GM21447 (cell line): Measurements from ENCODE around the gene PTGFRN.
"Not testable (repeated sequence)": the region's sequence is repeated elsewhere in the genome, so short reads cannot be mapped to it uniquely, and the experiment has no call there.

ENCODE experiments used
- ATAC-seq: cut with Tn5 transposase; IDR thresholded peaks from one replicate; pipeline ENCODE4 v1.9.1; 2021; ENCODE audit not compliant: unreplicated experiment

Gene PTGFRN

DNA sequence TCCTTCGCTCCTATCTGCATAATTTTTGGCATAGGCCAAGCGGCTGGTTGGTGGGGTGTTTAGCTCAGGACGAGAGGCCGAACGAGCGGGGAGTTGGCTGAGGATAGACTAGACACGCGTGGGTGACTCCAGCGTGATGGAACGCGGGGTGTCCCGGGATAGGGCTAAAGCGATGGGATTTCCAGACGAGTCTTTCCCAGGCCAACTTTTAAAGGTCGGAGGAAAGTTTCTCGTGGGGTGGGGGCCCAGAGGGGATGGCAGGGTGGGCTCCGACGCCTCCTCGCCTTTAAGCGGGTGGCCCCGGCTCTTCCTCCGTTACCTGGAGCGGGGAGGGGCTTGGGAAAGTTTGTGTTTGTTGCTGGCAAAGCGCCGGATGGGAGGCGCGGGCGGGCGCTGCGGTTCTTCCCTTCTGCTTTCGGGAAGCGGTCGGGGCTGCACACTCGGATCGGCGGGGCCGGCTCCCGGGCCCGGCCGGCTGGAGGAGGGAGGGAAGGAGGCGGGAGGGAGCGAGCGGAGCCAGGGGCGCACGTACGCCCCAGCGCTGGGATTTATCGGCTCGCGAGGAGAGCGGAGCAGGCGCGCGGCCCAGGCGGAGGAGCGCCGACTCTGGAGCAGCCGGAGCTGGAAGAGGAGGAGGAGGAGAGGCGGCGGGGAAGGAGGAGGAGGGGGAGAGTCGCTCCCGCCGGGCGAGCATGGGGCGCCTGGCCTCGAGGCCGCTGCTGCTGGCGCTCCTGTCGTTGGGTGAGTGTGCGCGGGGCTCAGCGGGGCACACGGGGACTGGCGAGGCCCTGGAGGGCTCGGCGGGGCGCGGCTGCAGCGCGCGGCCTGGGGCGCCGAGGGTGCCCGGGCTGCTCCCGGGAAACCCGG, at the start of gene PTGFRN:
TSS of gene PTGFRN (plus strand) at position 405 of the 867 bp plus-strand sequence. CDS start at position 693, 288 bp downstream.
- no peak for ATAC-seq

DNA sequence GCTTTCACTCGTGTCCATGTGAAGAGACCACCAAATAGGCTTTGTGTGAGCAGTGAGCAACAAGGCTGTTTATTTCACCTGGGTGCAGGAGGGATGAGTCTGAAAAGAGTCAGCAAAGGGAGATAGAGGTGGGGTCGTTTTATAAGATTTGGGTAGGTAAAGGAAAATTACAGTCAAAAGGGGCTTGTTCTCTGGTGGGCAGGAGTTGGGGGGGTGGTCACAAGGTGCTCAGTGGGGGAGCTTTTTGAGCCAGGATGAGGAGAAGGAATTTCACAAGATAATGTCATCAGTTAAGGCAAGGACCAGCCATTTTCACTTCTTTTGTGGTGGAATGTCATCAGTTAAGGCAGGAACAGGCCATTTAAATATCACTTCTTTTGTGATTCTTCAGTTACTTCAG, 49.5 kb upstream of the PTGFRN start:
- not testable (repeated sequence) for ATAC-seq

DNA sequence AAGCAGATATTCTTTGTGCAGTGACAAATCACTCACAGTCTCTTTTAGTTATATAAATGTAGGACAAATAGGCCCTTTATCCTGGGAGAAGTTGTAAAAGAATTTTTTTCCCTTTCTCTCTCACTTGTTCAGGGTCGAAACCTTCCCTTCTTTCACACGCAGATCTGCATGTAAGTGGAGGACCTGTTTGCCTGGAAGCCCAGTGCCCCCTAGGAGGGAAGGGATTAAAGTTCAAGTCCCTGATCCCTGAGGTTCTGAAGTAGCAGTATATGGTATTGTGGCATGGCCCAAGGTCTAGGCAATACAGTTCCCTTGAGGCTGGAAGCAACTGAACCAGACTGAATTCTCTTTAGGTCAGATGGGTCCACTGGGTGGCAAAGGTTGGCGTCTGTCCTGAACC, 48.6 kb upstream of the PTGFRN start:
- ATAC-seq = no peak

DNA sequence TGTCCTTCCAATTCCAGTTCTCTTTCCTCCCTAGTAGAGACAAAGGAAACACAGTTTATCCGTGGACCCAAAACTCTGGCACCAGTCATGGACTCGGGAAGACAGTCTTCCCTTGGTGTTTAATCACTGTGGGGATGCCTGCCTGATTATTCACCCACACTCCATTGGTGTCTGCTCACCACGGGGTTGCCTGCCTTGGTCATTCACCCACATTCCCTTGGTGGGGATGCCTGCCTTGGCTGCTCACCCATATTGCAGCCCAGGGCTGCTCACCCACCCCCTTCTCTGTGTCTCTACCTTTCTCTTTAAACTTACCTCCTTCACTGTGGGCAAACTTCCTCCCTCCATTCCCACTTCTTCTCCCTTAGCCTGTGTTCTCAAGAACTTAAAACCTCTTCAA, 46.7 kb upstream of the PTGFRN start:
- not testable (repeated sequence) for ATAC-seq

DNA sequence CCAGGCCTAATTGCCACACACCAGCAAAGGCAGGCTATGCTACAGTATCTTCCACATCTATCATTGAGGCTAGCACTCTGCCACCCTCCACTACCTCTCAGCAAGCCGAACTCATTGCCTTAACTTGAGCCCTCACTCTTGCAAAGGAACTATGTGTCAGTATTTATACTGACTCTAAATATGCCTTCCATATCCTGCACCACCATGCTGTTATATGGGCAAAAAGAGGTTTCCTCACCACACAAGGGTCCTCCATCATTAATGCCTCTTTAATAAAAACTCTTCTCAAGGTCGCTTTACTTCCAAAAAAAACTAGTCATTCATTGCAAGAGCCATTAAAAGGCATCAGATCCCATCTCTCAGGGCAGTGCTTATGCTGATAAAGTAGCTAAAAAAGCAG, 43.2 kb upstream of the PTGFRN start:
- ATAC-seq = not testable (repeated sequence)

DNA sequence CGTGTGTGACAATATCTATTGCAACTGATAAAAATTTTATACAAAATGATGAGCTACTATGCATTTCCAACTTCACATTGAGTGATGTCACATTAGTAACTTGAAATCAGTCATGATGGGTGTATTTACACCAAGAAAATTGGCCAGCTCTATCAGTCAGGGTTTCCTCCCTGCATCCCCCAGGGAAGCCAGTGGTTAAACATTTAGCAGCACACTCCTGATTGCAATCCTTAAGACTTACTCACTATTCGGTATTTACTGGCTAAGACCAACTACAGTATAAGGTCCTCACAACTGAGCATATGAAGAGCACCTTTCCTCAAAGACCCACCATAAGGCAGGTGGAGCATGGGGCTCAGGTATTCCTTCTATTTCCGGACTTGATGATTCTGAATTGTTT, 41.3 kb upstream of the PTGFRN start:
- no peak for ATAC-seq

DNA sequence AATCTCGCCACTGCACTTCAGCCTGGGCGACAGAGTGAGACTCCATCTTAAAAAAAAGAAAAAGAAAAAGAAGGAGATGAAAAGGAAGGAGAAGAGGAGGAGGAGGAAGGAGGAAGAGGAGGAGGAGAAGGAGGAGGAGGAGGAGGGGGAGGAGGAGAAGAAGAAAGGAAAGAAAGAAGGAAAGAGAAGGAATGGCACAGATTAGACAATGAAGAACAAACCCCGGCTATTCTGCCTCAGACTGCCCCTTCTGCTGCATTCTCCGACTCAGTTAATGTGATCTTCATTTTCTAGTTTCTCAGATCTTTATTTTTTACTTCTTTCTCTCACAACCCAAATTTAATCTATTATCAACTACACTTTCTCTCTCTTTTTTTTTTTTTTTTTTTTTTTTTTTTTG, 40.1 kb upstream of the PTGFRN start:
- no peak for ATAC-seq

DNA sequence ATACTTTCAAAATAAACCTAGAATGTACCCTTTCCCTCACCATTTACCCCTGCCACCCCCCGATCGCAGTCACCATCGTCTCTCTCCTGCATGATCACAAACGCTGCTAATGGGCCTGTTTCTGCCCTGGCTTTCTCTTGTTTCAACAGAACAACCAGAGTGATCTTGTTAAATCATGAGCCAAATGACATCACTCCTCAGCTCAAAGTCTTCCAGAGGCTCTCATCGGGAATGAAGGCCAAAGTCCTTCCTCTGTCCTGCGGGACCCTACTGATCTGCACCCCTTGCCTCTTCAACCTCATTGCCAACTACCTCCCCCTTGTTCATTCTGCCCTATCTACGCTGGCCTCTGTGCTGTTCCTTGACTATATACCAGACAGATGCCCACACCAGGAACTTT, 39.4 kb upstream of the PTGFRN start:
- no peak for ATAC-seq

DNA sequence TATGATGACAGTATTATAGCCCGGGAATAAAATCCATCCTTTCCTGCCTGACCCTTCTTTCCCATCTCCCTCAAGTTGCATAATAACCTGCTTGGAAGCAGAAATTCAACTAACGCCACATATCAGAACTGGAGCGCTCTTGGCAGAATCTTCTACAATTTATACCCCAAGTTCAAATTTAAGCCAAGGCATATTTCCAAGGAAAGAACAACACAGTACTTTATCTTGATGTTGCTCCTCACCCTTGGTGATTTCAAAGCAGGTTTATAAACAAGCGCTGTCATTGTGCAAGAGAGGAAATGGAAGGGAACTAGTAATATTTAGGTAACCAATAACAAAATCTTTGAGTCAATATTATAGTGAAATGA, 38.0 kb upstream of the PTGFRN start:
- no peak for ATAC-seq

DNA sequence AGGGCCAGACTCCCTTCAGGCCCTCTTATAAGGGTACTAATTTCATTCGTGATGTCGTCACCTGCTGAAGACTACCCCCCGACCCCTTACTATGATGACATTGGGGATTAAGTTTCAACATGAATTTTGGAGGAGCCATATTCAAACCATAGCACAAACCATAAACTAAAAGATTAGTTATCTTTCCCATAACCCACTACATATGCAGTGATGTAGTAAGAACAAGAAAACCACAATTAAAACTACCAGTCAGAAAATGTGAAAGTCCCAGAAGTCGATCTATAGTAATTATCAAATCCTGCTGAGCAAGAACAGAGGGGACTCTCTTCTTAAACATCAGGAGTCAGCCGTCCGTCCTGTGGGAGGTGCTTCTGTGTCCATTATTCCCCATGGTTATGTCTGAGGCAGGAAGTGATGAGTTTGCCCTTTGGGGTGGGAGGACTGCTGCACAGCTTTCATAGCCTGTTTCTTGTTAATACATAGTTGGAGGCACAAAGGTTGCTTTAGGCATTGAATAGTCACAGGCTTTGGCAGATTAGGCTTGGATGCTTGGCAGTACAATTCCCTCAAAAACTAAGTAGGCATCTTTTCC, 35.9 kb upstream of the PTGFRN start:
- no peak for ATAC-seq

DNA sequence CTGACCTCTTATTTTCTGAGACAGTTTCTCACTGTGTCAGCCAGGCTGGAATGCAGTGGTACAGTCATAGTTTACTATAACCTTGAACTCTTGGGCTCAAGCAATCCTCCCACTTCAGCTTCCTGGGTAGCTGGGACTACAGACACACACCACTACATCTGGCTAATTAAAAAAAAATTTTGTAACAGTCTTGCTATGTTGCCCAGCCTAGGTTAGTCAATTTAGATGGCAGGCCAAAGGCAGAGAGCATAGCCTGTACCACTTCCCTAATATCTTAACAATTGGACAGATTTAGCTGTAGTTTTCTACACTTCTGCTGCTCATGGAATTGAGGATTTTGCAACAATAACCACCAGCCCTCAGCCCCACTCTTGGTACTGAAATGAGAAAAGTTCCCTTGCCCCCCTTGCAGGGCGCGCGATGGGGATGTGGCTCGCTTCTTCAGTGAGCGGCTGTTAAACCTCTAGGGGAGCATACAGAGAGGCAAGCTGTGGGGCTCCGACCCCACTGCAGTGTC, 34.9 kb upstream of the PTGFRN start:
- ATAC-seq = no peak

DNA sequence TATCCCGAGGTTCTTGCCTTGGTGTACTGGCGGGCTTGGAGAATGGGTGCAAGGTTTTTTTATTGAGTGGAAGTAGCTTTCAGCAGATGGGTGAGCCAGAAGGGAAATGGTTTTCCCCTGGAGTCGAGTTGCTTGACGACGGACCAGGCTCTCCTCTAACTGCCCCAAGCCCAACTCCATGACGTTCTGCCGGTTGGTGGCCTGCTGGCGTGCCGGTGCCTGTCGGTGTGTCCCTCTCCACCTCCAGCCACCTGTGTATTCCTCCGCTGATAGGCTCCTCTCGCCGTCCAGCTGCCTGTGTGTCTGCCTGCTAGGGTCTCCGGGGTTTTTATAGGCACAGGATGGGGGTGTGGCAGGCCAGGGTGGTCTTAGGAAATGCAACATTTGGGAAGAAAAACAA, 34.3 kb upstream of the PTGFRN start:
- no peak for ATAC-seq

DNA sequence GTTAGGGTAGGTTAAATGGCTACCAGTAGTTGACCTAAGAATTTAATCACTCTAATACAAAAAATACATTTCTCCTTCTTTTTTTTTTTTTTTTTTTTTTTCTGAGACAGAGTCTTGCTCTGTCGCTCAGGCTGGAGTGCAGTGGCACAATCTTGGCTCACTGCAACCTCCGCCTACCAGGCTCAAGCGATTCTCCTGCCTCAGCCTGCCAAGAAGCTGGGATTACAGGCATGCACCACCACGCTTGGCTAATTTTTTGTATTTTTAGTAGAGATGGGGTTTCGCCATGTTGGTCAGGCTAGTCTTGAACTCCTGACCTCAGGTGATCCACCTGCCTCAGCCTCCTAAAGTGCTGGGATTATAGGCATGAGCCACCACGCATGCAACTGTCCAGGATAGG, 33.8 kb upstream of the PTGFRN start:
- not testable (repeated sequence) for ATAC-seq

DNA sequence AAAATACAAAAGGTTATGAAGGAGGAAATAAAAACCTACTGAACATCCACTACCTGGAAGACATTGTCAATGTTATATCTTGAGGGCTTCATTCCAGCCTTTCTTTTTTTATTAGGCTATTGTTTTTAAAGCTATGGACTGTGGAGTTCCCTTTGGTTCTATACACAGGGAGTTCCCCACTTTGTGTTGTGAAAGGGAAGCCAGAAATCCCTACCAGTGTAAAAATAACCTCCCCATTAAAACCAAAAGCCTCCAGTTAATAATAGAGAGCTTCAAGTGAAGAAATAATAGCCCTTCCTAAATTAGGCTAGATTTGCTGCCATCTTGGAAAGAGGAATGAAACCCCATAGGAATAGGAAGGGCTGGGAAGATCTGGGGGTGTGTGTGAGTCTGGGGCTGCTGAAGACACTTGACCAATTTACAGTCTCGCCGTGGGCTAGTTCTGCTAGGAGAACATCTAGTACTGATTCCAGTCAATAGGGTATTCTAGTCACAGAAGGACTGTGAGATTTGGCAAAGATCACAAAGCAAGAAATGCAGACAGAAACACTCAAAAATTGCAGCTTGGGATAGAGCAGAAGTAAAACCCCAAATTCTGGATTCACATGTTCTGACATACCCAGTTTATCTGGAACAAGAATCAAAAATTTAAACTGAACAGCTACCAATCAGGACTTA, 32.4 kb upstream of the PTGFRN start:
- ATAC-seq = no peak

DNA sequence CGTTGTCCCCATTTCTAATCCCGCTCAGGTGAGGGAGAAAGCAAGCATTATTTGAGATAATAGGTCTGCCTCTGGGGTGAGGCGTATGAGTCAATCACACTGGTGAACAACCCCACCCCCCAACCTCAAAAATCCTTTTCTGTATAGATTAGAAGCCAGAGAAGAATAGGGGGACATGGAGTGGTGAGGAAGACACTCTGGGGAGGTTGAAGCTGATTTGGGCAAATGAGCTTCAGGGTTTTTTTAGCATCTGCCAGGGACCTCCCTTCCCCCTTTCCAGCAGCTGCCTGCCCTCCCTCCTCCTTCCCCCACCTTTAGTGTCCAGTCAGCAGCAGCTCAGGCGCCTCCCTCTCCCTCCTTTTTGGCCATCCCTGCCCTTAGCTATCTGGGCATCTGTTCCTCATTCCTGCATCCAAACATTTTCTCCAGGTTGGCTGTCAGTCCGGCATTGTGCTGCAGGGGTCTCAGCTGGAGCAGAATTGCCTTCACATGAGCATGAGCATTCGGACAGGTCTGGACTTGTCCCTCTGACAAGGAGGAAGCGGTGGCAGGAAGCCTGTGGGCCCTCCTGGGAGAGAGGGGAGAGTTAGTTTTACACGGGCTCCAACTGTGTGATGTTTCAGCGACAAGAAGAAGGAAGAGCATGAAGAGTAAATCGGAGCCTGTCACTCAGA, 30.8 kb upstream of the PTGFRN start:
- peak; percentile 56 for ATAC-seq

DNA sequence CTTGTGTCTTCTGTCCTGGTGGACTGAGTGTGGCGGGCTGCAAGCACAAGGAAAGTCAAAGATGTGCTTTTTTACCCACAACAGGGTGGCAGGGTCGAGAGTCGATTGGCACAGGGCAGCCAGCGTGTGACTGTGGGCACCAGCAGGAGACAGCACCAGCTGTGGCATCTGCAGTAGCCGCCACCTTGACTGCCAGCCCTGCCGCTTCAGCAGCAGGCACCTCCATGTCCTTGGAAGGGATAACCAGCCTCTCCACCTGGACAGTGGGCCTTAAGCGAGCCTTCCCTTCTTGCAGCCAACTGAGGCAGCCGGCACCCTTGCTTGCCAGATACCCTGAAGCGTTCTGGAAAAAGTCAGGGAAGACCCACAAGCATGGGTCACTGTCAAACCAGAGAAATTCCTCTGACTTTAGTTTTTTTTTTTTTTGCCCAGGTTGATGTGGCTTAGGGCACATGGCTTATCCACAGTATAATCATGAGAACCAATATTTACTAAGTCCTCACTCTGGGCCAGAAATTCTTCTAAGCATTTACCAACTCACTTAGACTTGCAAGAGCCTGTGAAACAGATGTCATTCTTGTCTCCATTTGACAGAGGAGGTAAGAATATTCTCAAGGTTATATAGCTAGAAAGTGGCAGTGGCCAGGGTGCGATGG, 30.1 kb upstream of the PTGFRN start:
- ATAC-seq = peak; percentile 19

DNA sequence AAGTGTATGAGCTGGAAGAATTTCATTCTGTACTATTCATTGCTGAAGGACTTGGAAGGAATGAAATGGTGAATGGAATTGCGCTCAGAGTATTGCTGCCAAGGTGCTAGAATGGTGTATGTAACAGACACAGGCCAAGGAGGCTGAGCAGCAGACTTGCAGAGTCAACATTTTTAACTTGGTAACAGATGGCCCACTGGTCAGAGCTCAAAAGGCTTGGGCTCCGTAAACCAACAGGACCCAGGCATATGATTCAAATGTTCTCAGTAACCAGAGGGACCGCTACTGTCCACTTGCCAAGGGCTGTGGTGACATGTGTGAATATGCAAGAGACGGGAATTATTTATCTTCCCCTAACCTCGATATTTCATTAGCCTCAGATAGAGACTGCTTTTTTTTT, 28.8 kb upstream of the PTGFRN start:
- no peak for ATAC-seq

DNA sequence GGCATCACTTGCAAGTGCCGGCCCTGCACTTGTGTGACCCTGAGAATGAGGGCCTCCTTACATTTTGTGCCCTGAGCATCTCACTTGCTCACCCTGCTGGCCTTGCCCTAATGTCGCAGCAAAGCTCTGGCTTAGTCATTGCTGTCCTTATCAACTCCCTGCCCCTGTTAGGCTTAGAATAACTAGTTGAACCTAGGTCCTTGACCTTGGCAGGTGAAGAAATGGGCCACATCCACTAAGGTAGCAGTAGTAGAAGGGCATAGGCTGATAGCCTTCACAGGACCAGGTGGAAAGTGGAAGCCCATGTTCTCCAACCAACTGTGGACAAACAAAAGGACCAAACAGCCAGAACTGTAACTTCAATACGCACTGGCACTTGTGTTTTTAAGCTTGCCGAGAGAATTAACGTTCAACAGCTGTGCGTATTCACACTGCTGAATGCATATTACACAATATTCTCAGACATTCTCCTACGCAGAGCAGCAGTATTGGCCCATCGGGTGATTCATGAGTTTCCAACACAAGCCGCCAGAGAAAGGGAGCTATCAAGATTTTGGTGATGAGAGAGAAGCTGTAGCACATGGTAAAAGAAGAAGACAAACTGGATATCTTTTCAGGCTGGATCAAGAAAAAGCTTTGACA, 27.7 kb upstream of the PTGFRN start:
- no peak for ATAC-seq

DNA sequence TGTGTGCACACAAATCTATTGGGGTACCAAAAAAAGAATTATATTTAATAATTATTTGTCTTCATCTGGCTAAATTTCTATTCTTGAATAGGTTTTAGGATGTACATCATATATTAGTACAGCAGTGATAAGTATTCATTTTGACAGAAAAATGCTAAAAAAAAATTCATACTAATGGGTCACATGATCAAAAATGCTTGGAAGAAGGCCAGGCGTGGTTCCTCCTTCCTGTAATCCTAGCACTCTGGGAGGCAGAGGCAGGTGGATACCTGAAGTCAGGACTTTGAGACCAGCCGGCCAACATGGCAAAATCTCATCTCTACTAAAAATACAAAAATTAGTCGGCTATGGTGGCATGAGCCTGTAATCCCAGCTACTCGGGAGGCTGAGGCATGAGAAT, 26.9 kb upstream of the PTGFRN start:
- no peak for ATAC-seq

DNA sequence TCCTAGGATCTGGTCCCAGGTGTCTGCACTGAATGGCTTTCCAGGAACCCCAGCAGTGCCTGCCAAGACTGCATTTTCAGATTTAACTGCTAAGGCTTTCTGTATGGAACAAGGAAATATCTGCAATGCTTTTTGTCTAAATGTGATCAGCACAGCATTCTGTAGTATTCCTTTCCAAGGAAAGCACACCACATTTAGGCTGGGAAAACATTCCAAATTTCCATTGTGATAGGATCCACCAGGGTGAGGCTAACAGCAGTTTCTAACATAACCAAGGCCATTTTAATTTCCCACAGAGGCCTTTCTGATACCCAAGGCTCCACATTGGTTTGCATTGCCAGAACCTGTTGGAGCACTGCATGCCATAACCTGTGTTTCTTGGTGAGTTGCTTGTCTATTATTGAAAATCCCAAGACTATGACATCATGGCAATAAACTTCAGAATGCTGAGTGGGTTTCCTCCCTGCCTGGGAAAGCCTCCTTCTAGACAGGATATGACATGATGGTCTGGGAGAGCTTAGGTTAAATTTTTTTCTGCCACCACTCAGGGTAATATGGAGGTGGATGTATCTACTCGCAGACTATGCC, 23.3 kb upstream of the PTGFRN start:
- no peak for ATAC-seq
